ENCODE results near the gene GP1BA. TPM values are rescaled to one million over a fixed set of nuclear protein-coding genes. Genes with fewer than 3 reads are reported as not detected.
"Not testable (repeated sequence)": the region's sequence is repeated elsewhere in the genome, so short reads cannot be mapped to it uniquely, and the experiment has no call there.

GP1BA gene
- total and polyA plus RNA-seq, 2 donors (not counting 3 experiments of a cell fraction or from before 2014, with no cell fraction given) = not detected

DNA sequence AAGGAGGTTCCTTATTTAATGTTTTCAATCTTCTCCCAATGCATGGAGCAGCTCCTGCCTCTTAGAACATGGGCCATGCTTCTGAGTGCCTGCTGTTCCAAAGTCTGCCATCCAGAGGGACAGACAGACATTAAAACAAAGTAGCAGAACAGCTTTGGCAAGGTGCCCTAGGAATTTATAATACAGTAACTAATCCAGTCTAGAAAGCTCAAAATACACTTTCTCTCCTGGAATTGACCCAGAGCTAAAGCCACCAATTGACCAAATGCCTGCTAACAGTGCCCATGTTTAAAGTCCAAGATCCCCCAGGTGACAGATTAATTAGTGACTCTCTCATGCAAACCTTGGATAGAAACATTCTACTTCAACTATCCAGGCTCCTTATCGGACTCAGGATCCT lies 18.1 kb upstream of the GP1BA start:
- CTCF ChIA-PET = interaction anchor here (0.7 to 2.6 kb wide), 4 partner anchors 11 to 73 kb away, joined by 3 to 11 read pairs (median 5); partner anchors contain the start of genes CAMTA2, CHRNE, RNF167 and SLC25A11
- Histone ChIP-seq H3K36me3 (ENCODE audit: control insufficient read depth in 2 of 2, extremely low read depth in 1 of 2, insufficient read depth in 2 of 2, low read length in 2 of 2) (no peaks in the 10 kb centered on the region), H3K4me3 (replicated peaks in 1 of 3; ENCODE audit: insufficient read depth in 1 of 3, low read depth in 1 of 3, low read length in 3 of 3) (no peak overlapping the region), H4K20me1 (replicated peaks; ENCODE audit: control insufficient read depth, extremely low read depth, insufficient read depth, low read length) (no peaks in the 10 kb centered on the region), H3K79me2 (ENCODE audit: control insufficient read depth, insufficient read depth, low read length) (no peaks in the 10 kb centered on the region), H3K27ac (ENCODE audit: insufficient read depth, low read depth, low read length) (no peak overlapping the region), H3K4me1 (ENCODE audit: control insufficient read depth, extremely low read depth, insufficient read depth, low read length) (no peaks in the 10 kb centered on the region), H3K9ac (replicated peaks; ENCODE audit: extremely low read depth, insufficient read depth, low read length) (no peak overlapping the region), H3K27me3 (ENCODE audit: control insufficient read depth in 2 of 2, insufficient read depth in 2 of 2, low read length in 2 of 2) (no peaks in the 10 kb centered on the region), H3K9me1 (replicated peaks; ENCODE audit: control insufficient read depth, extremely low read depth, insufficient read depth, low read length) (no peaks in the 10 kb centered on the region), H3K4me2 (ENCODE audit: insufficient read depth, low read length) (no peak overlapping the region), H3K9me3 (replicated peaks; ENCODE audit: control insufficient read depth, insufficient read depth, low read length) (no peaks in the 10 kb centered on the region), H2AFZ (ENCODE audit: low read depth, low read length) (no peak overlapping the region)
- dilution Hi-C loops (cut with MboI; ENCODE audit: extremely low pct_ligation_motif_present, low sequenced_read_pairs) (no loop called here), intact Hi-C loops (cut with micrococcal nuclease) (no loop called here)
- TF ChIP-seq POLR2A (IDR thresholded peaks at IDR 0.05; ENCODE audit: low read depth, low read length) = no peak
- no peak for TF ChIP-seq GATA2 (IDR thresholded peaks at IDR 0.05; ENCODE audit: insufficient read depth, insufficient read length, low read depth, low read length)
- no peak for TF ChIP-seq FOS (IDR thresholded peaks at IDR 0.05; ENCODE audit: borderline replicate concordance, insufficient read depth, low read length)
- no peak for TF ChIP-seq CTCF (IDR thresholded peaks at IDR 0.05; ENCODE audit: extremely low read depth in 1 of 2, insufficient read depth in 1 of 2, low read depth in 1 of 2, low read length in 2 of 2)
- no peak for TF ChIP-seq EZH2 (IDR thresholded peaks at IDR 0.05; ENCODE audit: borderline replicate concordance, low read depth, low read length, severe bottlenecking)
- TF ChIP-seq POLR2AphosphoS5 (IDR thresholded peaks at IDR 0.05; ENCODE audit: insufficient read depth, low read depth, low read length) = no peak
- TF ChIP-seq MAX (IDR thresholded peaks at IDR 0.05; ENCODE audit: insufficient read depth, insufficient read length) = no peak
- no peak for TF ChIP-seq MYC (IDR thresholded peaks at IDR 0.05; ENCODE audit: low read depth, low read length)
- TF ChIP-seq JUN (IDR thresholded peaks at IDR 0.05; ENCODE audit: borderline replicate concordance, insufficient read depth, insufficient read length, low read depth) = no peak
- BruUV-seq (replicated peaks) = no TSS peak
- DNase-seq (ENCODE audit: low read depth, low spot score) (no peak), FAIRE-seq (no peak)
- POLR2A ChIA-PET = interaction anchor here (0.7 kb wide), 1 partner anchor 1511 kb away, joined by 3 read pairs; no protein-coding TSS in a partner anchor

DNA sequence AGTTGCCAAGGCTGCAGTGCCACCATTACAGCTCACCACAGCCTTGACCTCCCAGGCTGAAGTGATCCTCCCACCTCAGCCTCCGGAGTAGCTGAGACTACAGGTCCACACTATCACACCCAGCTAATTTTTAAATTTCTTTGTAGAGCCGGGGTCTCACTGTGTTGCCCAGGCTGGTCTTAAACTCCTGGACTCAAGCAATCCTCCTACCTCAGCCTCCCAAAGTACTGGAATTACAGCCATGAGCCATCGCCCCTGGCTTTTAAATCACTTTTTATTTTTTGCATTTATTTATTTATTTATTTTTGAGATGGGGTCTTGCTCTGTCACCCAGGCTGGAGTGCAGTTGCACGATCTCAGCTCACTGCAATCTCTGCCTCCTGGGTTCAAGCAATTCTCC lies 17.5 kb upstream of the GP1BA start:
- H3K4me3 ChIP-seq (replicated peaks in 1 of 3; ENCODE audit: insufficient read depth in 1 of 3, low read depth in 1 of 3, low read length in 3 of 3); H3K9me1 ChIP-seq (replicated peaks; ENCODE audit: control insufficient read depth, extremely low read depth, insufficient read depth, low read length); FAIRE-seq; H3K36me3 ChIP-seq (ENCODE audit: control insufficient read depth in 2 of 2, extremely low read depth in 1 of 2, insufficient read depth in 2 of 2, low read length in 2 of 2); H3K79me2 ChIP-seq (ENCODE audit: control insufficient read depth, insufficient read depth, low read length); H3K27ac ChIP-seq (ENCODE audit: insufficient read depth, low read depth, low read length); H2AFZ ChIP-seq (ENCODE audit: low read depth, low read length); H3K9ac ChIP-seq (replicated peaks; ENCODE audit: extremely low read depth, insufficient read depth, low read length); BruUV-seq (replicated peaks); H3K9me3 ChIP-seq (replicated peaks; ENCODE audit: control insufficient read depth, insufficient read depth, low read length); DNase-seq (ENCODE audit: low read depth, low spot score); H4K20me1 ChIP-seq (replicated peaks; ENCODE audit: control insufficient read depth, extremely low read depth, insufficient read depth, low read length); H3K27me3 ChIP-seq (ENCODE audit: control insufficient read depth in 2 of 2, insufficient read depth in 2 of 2, low read length in 2 of 2); H3K4me2 ChIP-seq (ENCODE audit: insufficient read depth, low read length); dilution Hi-C loops (cut with MboI; ENCODE audit: extremely low pct_ligation_motif_present, low sequenced_read_pairs); intact Hi-C loops (cut with micrococcal nuclease); H3K4me1 ChIP-seq (ENCODE audit: control insufficient read depth, extremely low read depth, insufficient read depth, low read length): not testable (repeated sequence)
- CTCF ChIA-PET = interaction anchor here (0.7 to 2.6 kb wide), 3 partner anchors 11 to 73 kb away, joined by 3 to 11 read pairs (median 6); partner anchors contain the start of genes CAMTA2, CHRNE, RNF167 and SLC25A11
- POLR2A ChIA-PET = interaction anchor here (0.7 kb wide), 1 partner anchor 1511 kb away, joined by 3 read pairs; no protein-coding TSS in a partner anchor
